Dendritic cell treated with granulocyte-macrophage colony-stimulating factor and Interleukin-4, amounts not matched to agents 40 ng/mL and 50 ng/mL, for 4 days (primary cell): ENCODE measurements around the gene UBAC2.
A peak's percentile ranks its signal among the peaks of the same experiment; 100 is the strongest.

Source experiments
- H3K27ac Mint-ChIP-seq: one replicate; pipeline ENCODE4 v1.8.0; 2022; ENCODE audit warnings: mild to moderate bottlenecking, mixed read lengths
- H3K27me3 Mint-ChIP-seq: one replicate; pipeline ENCODE4 v1.8.0; 2022; ENCODE audit warnings: mild to moderate bottlenecking, mixed read lengths
- H3K36me3 Mint-ChIP-seq: one replicate; pipeline ENCODE4 v1.8.0; 2022; ENCODE audit warnings: low read depth, mixed read lengths
- H3K4me1 Mint-ChIP-seq: one replicate; pipeline ENCODE4 v1.8.0; 2022; ENCODE audit warnings: low read depth, mixed read lengths
- H3K4me3 Mint-ChIP-seq: one replicate; pipeline ENCODE4 v1.8.0; 2022; ENCODE audit warnings: mild to moderate bottlenecking, moderate library complexity, mixed read lengths
- H3K9me3 Mint-ChIP-seq: one replicate; pipeline ENCODE4 v1.8.0; 2022; ENCODE audit warnings: mixed read lengths
- intact Hi-C: fragments of 100-400 bp; cut with micrococcal nuclease; formaldehyde crosslinking; loops from one replicate; pipeline ENCODE4 v1.15.0; 2022

The UBAC2 gene

DNA sequence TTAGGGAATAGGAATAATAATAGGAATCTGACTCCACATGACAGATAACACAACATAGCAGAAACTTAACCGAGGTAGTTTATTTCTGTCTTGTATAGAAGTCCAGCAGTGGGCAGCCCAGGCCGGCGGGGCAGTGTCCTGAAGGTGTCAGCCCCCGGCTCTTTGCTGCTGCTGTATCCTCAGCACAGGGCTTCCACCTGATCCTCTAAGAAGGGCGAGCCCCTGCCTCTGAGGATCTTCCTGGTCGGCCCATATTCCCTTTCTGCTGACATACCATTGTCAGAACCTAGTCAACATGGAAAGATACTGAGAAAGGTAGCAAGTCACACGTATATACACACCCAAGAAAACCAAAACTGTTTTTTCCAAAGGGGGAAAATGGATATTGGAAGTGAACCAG lies 162.7 kb downstream of the UBAC2 start:
- H3K36me3 Mint-ChIP-seq: peaks cover 48% of the 10 kb centered on the region
- H3K27ac Mint-ChIP-seq: peak overlapping the region; percentile 52
- no peak overlapping the region for H3K4me3 Mint-ChIP-seq
- no peaks in the 10 kb centered on the region for H3K27me3 Mint-ChIP-seq
- intact Hi-C loops: loop anchor here (10.0 kb wide), 1 partner anchor 189 kb away; no protein-coding TSS in a partner anchor
- no peaks in the 10 kb centered on the region for H3K9me3 Mint-ChIP-seq
- H3K4me1 Mint-ChIP-seq: peaks cover 49% of the 10 kb centered on the region

DNA sequence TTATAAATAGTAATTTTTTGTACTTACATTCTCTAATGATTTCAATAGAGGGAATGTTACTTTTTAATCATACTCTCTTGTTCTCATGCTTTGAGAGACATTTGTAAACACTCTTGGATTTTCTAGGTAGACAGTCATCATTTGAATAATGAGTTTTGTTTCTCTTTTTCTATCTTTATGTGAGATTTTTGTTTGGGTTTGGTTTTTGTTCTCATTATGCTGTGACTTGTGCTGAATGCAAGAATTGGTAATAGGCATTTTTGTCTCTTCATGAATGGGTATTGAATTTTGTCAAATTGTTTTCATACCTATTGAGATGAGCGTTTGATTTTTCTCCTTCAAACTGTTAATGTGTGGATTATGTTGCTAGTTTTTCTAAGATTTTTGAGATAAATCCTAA lies 163.3 kb downstream of the UBAC2 start:
- H3K9me3 Mint-ChIP-seq: no peaks in the 10 kb centered on the region

DNA sequence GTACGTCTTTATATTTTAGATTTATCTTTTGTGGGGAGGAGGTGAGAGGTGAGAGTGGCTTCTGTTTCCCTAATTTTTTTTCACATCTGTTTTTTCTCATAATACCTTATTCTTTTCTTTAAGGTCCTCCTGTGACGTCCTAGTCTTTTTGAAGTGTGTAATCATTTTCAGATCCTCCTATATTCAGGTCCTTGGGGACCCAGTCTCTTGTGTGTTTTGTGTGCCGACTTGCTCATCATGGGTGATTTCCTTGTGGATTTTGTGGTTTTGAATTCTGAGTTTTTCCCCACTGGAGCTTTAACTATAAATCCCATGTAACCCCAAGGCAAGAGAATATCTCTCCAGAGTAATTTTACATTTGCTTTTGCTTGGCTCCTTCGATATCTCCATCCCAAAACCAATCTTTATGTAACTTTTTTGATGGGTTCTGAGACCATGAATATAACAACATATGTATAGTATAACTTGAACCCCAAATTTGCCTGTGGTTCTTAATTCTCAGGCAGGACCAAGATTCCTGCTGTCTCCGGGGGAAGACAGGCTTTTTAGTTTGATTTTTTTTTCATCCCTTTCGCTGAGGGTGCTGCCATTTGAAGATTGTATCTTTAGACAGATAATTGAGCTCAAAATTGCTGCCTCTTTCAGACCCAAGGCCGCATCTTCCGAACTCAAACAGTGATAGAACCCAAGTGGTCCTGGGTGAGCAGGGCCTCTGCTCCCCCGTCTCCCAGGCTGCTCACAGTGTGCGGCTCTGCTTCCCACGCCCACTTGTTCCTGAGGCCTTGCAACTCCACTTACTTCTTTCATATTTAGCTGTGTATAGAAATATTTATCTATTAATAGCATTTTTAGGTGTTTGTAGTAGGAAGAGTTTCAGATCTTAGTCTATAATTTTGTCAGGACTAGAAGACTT lies 165.7 kb downstream of the UBAC2 start:
- intact Hi-C loops: loop anchor here (10.0 kb wide), 1 partner anchor 192 kb away; no protein-coding TSS in a partner anchor
- no peaks in the 10 kb centered on the region for H3K9me3 Mint-ChIP-seq
- peaks cover 52% of the 10 kb centered on the region for H3K4me1 Mint-ChIP-seq
- H3K27ac Mint-ChIP-seq: peak overlapping the region; percentile 55
- H3K36me3 Mint-ChIP-seq: peaks cover 48% of the 10 kb centered on the region
- H3K27me3 Mint-ChIP-seq: no peaks in the 10 kb centered on the region
- no peak overlapping the region for H3K4me3 Mint-ChIP-seq

More for the DNA sequence above, 163.3 kb downstream of the UBAC2 start:
- H3K36me3 Mint-ChIP-seq: peaks cover 48% of the 10 kb centered on the region
- no peaks in the 10 kb centered on the region for H3K27me3 Mint-ChIP-seq
- no peak overlapping the region for H3K27ac Mint-ChIP-seq
- intact Hi-C loops: loop anchor here (10.0 kb wide), 1 partner anchor 189 kb away; no protein-coding TSS in a partner anchor
- no peak overlapping the region for H3K4me3 Mint-ChIP-seq
- peaks cover 49% of the 10 kb centered on the region for H3K4me1 Mint-ChIP-seq

DNA sequence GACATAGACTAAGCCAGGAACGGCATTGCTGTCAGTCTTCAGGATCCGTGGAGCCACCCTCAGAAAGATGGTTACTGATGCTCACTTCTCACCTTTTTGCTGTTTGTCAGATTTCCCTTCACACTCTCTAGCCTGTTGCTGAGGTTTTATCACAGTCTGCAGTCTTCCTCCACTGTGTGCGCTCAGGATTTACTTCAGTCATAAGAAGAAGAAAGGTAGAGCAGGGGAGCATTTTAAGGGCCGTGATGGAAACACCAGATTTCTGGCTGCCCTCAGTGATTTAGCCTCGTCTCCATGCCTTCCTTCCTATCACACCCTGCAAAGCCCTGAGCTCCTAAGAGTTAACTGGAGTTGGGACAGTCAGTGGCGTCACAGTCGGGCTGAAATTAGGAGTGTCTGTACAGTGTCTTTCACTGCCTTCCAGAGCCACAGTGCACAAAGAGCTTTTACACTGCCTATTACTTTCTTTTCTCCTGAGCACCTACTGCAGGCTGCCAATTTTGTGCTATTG lies 166.5 kb downstream of the UBAC2 start:
- peak overlapping the region; percentile 55 for H3K27ac Mint-ChIP-seq
- H3K4me3 Mint-ChIP-seq: no peak overlapping the region
- intact Hi-C loops: loop anchor here (10.0 kb wide), 1 partner anchor 192 kb away; no protein-coding TSS in a partner anchor
- H3K4me1 Mint-ChIP-seq: peaks cover 52% of the 10 kb centered on the region
- peaks cover 48% of the 10 kb centered on the region for H3K36me3 Mint-ChIP-seq
- no peaks in the 10 kb centered on the region for H3K27me3 Mint-ChIP-seq
- H3K9me3 Mint-ChIP-seq: no peaks in the 10 kb centered on the region

DNA sequence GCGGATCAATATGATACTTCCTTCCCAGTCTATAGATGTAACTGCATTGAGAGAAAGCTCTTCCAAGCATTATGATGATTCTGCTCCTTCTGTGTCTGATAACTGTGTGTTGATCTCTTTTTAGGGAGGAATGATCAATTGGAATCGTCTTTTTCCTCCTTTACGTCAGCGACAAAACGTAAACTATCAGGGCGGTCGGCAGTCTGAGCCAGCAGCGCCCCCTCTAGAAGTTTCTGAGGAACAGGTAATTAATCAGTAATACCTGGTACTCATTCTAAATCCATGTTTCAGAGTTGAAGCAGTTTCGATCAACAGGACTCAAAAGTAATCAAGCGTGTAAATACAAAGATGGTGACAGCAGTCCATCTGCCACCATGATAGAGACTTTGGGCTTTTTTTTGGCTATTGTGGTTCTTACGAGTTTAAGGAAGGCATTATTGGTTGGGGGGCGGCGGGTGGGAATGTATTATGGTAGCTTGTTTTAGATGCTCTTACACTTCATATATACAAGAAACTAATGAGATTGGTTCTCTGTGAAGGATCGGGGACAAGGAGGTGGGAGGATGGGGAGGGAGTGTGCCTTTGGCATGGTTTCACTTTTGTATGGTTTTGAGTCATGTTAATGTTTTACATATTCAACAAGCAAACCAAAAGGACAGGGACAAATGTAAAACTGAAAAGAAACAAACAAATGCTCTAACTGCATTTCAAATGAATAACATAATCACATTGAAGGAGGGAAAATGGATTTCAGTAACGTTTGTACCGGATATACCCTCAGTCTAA lies 167.2 kb downstream of the UBAC2 start:
- peak overlapping the region; percentile 55 for H3K27ac Mint-ChIP-seq
- peaks cover 54% of the 10 kb centered on the region for H3K36me3 Mint-ChIP-seq
- H3K4me3 Mint-ChIP-seq: no peak overlapping the region
- H3K4me1 Mint-ChIP-seq: peaks cover 57% of the 10 kb centered on the region
- no peaks in the 10 kb centered on the region for H3K27me3 Mint-ChIP-seq
- intact Hi-C loops: loop anchor here (10.0 kb wide), 1 partner anchor 193 kb away; no protein-coding TSS in a partner anchor
- no peaks in the 10 kb centered on the region for H3K9me3 Mint-ChIP-seq

DNA sequence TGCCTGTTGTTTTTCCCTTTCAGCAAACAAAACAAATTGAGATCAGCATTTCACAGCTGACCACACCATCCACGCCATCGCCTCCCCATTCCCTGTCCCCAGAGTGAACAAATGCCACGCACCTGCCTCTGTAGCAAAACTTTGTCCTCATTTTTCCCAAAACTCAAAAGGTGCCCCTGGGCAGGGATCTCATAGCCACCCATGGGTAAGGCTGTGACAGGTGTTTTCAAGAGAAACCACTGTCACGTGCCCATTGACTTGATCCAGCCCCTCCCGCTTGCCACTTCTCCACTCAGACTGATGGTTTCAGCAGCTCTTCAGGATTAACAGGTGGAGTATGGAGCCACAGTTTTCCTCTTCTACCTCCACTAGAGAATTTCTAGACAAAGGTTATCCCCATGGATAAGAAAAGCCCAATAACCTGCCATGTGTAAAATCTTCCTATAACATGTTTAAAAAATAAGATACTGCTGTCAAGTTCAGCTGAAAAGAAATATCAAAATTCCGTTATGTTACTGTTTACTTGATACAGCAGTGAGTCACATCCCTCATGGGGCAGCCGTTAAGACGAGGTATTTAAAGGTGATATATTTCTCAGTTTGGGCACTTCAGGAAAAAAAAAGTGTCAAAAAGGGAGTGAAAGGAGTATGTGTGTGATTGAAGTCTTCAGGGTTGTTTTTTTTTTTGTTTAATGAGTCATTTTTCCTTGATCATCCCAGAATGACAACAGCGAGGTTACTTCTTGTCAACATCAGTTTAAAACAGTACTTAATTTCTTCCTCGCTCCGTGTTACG lies 170.0 kb downstream of the UBAC2 start:
- Mint-ChIP-seq H3K9me3 (no peaks in the 10 kb centered on the region), H3K4me1 (peaks cover 76% of the 10 kb centered on the region), H3K4me3 (no peak overlapping the region), H3K36me3 (peaks cover 70% of the 10 kb centered on the region), H3K27me3 (no peaks in the 10 kb centered on the region), H3K27ac (no peak overlapping the region)
- intact Hi-C loops: no loop called here

DNA sequence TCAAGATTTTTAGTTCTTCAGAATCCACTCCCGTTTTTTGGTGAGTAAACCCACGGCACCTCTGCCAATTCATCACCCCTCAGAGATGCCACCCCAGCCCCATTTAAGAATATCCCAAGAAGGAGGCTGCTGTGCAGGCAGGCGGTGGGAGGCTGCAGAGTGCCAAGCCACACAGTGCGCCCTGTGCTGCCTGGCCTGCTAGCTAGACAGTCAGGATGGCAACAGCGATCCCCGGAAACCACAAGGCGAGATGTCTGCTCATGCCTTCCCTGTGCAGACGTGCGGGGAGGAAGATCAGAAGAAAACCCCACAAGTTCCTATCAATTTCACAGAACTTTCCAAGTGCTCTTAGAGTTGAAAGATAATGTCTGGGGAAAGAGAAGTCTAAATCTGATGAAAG lies 171.3 kb downstream of the UBAC2 start:
- intact Hi-C loops: no loop called here
- Mint-ChIP-seq H3K27ac (peak overlapping the region; percentile 58), H3K27me3 (no peaks in the 10 kb centered on the region), H3K4me3 (no peak overlapping the region), H3K4me1 (peaks cover 76% of the 10 kb centered on the region), H3K36me3 (peaks cover 79% of the 10 kb centered on the region), H3K9me3 (no peaks in the 10 kb centered on the region)

DNA sequence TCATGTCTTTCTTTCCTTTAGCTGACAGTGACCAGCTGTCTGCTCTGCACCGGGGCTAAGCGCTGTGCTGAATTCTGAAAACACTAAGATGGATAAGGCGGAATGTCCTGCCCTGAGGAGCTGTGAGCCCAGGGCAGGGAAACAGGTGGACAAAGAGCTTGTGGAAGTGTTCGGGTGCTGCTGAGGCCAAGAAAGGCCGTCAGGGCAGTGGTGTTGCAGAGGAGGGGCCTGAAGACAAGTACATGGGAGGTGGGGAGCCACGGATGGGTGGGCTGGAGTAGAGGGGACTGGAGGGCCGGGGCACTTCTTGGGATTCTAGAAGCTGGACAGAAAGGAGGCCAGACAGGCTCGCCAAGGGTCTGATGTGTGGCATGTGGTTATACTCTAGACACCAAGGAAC lies 172.8 kb downstream of the UBAC2 start:
- Mint-ChIP-seq H3K27me3 (no peaks in the 10 kb centered on the region), H3K4me3 (no peak overlapping the region), H3K36me3 (peaks cover 77% of the 10 kb centered on the region), H3K9me3 (no peaks in the 10 kb centered on the region), H3K4me1 (peaks cover 76% of the 10 kb centered on the region), H3K27ac (peak overlapping the region; percentile 73)
- intact Hi-C loops: no loop called here

DNA sequence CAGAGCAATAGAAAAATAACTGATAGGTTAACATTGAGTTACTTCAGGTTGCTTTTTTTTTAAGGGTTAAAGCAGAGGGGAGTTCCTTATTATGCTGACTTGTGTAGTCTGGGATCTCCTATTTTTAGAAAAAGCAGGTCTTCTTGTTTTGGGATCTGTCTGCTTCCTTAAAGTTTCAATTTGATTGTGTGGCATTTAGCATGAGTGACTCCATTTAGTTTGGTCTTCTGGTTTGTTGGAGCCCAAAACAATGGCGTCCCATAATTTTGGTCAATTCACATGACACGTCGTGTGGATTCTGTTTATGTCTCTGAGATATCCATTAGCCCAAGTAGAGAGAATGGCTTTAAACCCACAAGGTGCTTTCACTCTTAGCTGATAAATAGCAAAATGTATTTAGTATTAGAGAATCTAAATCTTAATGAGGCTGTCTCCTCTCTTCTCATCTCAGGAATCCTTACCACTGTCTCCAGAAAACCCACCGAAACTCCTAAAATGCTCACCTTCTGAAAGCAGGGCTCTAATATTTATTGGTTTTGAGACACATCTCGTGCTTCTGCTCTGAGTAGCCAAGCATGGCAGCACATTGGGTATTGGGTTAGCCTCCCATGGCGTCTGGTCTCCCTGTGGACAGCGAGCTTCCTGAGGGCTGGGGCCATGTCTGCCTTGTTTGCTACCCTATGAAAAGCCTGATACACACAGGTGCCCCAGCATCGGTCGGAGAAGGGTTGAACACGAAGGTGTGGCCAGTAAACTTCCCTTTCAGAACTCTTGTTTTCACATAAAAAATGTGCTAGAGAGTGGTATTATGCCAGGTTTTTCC lies 173.7 kb downstream of the UBAC2 start:
- Mint-ChIP-seq H3K4me3 (no peak overlapping the region), H3K36me3 (peaks cover 67% of the 10 kb centered on the region), H3K9me3 (no peaks in the 10 kb centered on the region), H3K27ac (peak overlapping the region; percentile 88), H3K4me1 (peaks cover 82% of the 10 kb centered on the region), H3K27me3 (no peaks in the 10 kb centered on the region)
- intact Hi-C loops: no loop called here

DNA sequence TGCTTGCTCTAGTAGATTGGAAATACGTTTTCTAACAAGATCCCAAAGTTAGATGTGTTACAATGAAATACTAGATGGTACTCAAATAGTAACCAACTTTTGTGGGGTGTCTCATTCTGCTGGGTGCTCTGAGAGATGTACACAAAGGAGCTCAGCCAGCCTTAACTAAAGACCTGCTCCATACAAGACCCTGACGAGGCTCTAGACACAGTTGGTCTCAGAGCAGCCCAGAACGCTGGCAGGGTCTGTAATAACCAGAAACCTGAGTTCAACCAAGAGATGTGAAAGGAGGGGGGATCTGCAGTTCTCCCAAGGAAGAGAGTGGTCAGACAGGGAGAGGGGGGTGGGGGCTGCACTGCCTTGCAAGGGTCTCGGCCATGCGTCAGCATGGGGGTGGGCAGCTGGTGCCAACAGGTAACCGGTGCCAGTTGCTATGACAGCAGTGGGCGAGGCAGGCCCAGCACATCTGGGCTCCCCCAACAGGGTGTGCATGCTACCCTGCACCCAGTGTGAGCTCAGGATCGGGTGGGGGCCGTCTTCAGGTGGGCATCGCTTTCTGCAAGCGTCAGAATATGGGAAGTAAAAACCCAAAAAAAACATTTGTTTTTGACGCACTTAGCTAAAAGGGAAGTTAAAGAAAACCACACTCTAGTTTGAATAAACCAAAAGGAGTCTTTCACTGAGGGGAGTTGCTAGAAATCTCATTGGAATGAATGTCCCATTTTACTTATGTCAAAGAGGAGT lies 174.5 kb downstream of the UBAC2 start:
- Mint-ChIP-seq H3K4me1 (peaks cover 89% of the 10 kb centered on the region), H3K4me3 (peak overlapping the region; percentile 23), H3K36me3 (peaks cover 66% of the 10 kb centered on the region), H3K27me3 (no peaks in the 10 kb centered on the region), H3K27ac (peak overlapping the region; percentile 88), H3K9me3 (no peaks in the 10 kb centered on the region)
- intact Hi-C loops: loop anchor here (5.0 kb wide), 2 partner anchors 73 to 132 kb away; no protein-coding TSS in a partner anchor

DNA sequence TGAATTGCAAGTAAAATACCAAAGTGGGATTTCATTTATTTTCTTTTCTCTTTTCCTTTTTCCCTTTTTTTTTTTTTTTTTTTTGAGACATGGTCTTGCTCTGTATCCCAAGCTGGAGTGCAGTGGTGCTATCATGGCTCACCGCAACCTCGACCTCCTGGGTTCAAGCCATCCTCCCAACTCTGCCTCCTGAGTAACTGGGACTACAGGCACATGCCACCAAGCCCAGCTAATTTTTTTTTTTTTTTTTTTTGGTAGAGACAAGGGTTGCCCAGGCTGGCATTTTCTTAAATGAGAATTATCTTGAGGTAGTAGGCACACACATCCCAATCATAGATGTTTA lies 175.1 kb downstream of the UBAC2 start:
- Mint-ChIP-seq H3K36me3 (peaks cover 66% of the 10 kb centered on the region), H3K4me3 (no peak overlapping the region), H3K9me3 (no peaks in the 10 kb centered on the region), H3K27ac (peak overlapping the region; percentile 88), H3K4me1 (peaks cover 88% of the 10 kb centered on the region), H3K27me3 (no peaks in the 10 kb centered on the region)
- intact Hi-C loops: loop anchor here (1.0 to 5.0 kb wide), 3 partner anchors 73 to 132 kb away; no protein-coding TSS in a partner anchor

DNA sequence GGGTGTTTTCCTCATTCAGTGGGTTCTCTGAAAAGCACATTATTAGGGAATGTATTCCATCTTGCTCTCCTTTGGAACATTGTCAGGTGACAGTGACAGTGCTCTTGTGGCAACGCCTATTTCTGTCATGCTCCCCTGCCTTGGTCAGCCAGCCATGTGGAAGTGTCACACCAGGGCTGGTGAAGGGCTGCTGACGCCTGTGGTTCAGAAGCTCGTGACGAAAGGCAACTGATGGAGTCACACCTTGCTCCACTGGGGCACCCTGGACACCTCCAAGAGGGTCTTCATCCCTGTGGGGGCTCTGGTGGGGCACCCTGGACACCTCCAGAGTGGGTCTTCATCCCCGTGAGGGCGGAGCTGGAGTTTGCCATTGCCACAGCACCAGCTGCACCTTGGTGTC lies 175.5 kb downstream of the UBAC2 start:
- H3K9me3 Mint-ChIP-seq: no peaks in the 10 kb centered on the region
- intact Hi-C loops: loop anchor here (1.0 to 5.0 kb wide), 3 partner anchors 74 to 131 kb away; no protein-coding TSS in a partner anchor
- H3K4me3 Mint-ChIP-seq: no peak overlapping the region
- H3K4me1 Mint-ChIP-seq: peaks cover 88% of the 10 kb centered on the region
- peak overlapping the region; percentile 88 for H3K27ac Mint-ChIP-seq
- peaks cover 66% of the 10 kb centered on the region for H3K36me3 Mint-ChIP-seq
- H3K27me3 Mint-ChIP-seq: no peaks in the 10 kb centered on the region
